ENCODE measurements around the gene GFY. TPM values are rescaled to one million over a fixed set of nuclear protein-coding genes. Genes with fewer than 3 reads are reported as not detected.

GFY gene
- total and polyA plus RNA-seq, 2 donors (not counting 3 experiments of a cell fraction or from before 2014, with no cell fraction given) = not detected

DNA sequence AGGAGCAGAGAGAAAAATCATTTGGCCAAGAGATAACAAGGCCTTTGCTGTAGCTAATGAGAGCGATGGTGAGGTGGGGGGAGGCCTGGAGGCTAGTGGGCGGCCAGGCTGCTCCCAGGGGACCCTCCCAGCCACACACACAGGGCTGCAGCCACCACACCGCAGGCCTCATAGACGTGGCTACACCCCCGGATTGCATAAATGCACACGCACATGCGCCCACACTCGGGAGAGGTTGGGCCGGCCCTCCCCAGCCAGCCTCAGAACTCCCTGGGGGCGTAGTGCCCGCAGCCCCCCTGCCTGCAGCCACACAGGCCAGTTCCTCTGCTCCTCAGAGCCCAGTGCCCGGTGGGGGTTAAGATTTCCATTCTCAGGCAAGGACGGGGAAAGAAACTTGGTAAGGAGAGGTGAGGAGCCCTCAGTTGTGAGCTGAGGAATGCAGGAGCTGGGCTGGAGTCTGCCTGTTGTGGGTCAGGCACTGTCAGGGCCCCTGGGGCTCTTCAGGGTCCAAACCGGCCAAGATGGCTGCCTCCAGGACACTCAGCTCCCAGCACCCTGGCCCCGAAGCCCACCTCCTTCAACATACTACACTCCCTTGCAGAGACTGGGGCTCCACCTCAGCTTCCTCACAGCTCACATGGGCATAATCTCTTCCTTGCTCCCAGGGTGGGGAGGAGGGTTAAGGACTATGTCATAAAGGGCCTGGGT lies 9.9 kb upstream of the GFY start:
- dilution Hi-C loops (cut with MboI; ENCODE audit: extremely low pct_ligation_motif_present, low sequenced_read_pairs) (no loop called here), intact Hi-C loops (cut with micrococcal nuclease) (no loop called here)
- FAIRE-seq (no peak), DNase-seq (ENCODE audit: low read depth, low spot score) (no peak)
- H2AFZ ChIP-seq (ENCODE audit: low read depth, low read length) = no peak overlapping the region
- BruUV-seq (replicated peaks) = no TSS peak
- TF ChIP-seq POLR2A (IDR thresholded peaks at IDR 0.05; ENCODE audit: low read depth, low read length) (no peak), POLR2AphosphoS5 (IDR thresholded peaks at IDR 0.05; ENCODE audit: insufficient read depth, low read depth, low read length) (no peak), EZH2 (IDR thresholded peaks at IDR 0.05; ENCODE audit: borderline replicate concordance, low read depth, low read length, severe bottlenecking) (no peak), GATA2 (IDR thresholded peaks at IDR 0.05; ENCODE audit: insufficient read depth, insufficient read length, low read depth, low read length) (no peak), FOS (IDR thresholded peaks at IDR 0.05; ENCODE audit: borderline replicate concordance, insufficient read depth, low read length) (no peak)
- TF ChIP-seq, protein P1, sequence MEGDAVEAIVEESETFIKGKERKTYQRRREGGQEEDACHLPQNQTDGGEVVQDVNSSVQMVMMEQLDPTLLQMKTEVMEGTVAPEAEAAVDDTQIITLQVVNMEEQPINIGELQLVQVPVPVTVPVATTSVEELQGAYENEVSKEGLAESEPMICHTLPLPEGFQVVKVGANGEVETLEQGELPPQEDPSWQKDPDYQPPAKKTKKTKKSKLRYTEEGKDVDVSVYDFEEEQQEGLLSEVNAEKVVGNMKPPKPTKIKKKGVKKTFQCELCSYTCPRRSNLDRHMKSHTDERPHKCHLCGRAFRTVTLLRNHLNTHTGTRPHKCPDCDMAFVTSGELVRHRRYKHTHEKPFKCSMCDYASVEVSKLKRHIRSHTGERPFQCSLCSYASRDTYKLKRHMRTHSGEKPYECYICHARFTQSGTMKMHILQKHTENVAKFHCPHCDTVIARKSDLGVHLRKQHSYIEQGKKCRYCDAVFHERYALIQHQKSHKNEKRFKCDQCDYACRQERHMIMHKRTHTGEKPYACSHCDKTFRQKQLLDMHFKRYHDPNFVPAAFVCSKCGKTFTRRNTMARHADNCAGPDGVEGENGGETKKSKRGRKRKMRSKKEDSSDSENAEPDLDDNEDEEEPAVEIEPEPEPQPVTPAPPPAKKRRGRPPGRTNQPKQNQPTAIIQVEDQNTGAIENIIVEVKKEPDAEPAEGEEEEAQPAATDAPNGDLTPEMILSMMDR (IDR thresholded peaks at IDR 0.05; ENCODE audit: extremely low read depth in 1 of 2, insufficient read depth in 1 of 2, low read depth in 1 of 2, low read length in 2 of 2) = no peak
- TF ChIP-seq, protein P2, sequence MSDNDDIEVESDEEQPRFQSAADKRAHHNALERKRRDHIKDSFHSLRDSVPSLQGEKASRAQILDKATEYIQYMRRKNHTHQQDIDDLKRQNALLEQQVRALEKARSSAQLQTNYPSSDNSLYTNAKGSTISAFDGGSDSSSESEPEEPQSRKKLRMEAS (IDR thresholded peaks at IDR 0.05; ENCODE audit: insufficient read depth, insufficient read length) = no peak
- no peaks in the 10 kb centered on the region for H3K9me1 ChIP-seq (replicated peaks; ENCODE audit: control insufficient read depth, extremely low read depth, insufficient read depth, low read length)
- no peaks in the 10 kb centered on the region for H3K36me3 ChIP-seq (ENCODE audit: control insufficient read depth in 2 of 2, extremely low read depth in 1 of 2, insufficient read depth in 2 of 2, low read length in 2 of 2)
- no peaks in the 10 kb centered on the region for H4K20me1 ChIP-seq (replicated peaks; ENCODE audit: control insufficient read depth, extremely low read depth, insufficient read depth, low read length)
- ChIA-PET POLR2A (no interaction called here), CTCF (interaction anchor here (2.4 kb wide), 1 partner anchor 10 kb away, joined by 10 read pairs; the partner anchor contains the start of gene GFY)
- no peak overlapping the region for H3K4me2 ChIP-seq (ENCODE audit: insufficient read depth, low read length)
- no peaks in the 10 kb centered on the region for H3K4me1 ChIP-seq (ENCODE audit: control insufficient read depth, extremely low read depth, insufficient read depth, low read length)
- peaks cover 13 to 23% of the 10 kb centered on the region in 2 experiments for H3K27me3 ChIP-seq (ENCODE audit: control insufficient read depth in 2 of 2, insufficient read depth in 2 of 2, low read length in 2 of 2)
- no peak overlapping the region for H3K27ac ChIP-seq (ENCODE audit: insufficient read depth, low read depth, low read length)
- no peak overlapping the region for H3K9ac ChIP-seq (replicated peaks; ENCODE audit: extremely low read depth, insufficient read depth, low read length)
- no peaks in the 10 kb centered on the region for H3K9me3 ChIP-seq (replicated peaks; ENCODE audit: control insufficient read depth, insufficient read depth, low read length)
- H3K4me3 ChIP-seq (replicated peaks in 1 of 3; ENCODE audit: insufficient read depth in 1 of 3, low read depth in 1 of 3, low read length in 3 of 3) = no peak overlapping the region
- H3K79me2 ChIP-seq (ENCODE audit: control insufficient read depth, insufficient read depth, low read length) = no peaks in the 10 kb centered on the region

All from endothelial cell of umbilical vein (primary cell).